Lower leg skin (tissue), 3 donors: ENCODE results near the gene ERP29.

ENCODE experiments used
- POLR2A ChIP-seq, 2 donors: fragments of 450-650 bp; IDR thresholded peaks; one replicate each; pipeline ENCODE4 v1.6.1; 2016 to 2017; ENCODE audit warnings: antibody characterized with exemption in 2 of 2, mild to moderate bottlenecking in 1 of 2, moderate library complexity in 1 of 2
- TF ChIP-seq, protein P1 (sequence below), 3 donors: fragments of 450-650 bp; IDR thresholded peaks; one replicate each; pipeline ENCODE4 v1.5.1; 2016; ENCODE audit warnings: antibody characterized with exemption in 3 of 3, mild to moderate bottlenecking in 3 of 3, moderate library complexity in 2 of 3

DNA sequence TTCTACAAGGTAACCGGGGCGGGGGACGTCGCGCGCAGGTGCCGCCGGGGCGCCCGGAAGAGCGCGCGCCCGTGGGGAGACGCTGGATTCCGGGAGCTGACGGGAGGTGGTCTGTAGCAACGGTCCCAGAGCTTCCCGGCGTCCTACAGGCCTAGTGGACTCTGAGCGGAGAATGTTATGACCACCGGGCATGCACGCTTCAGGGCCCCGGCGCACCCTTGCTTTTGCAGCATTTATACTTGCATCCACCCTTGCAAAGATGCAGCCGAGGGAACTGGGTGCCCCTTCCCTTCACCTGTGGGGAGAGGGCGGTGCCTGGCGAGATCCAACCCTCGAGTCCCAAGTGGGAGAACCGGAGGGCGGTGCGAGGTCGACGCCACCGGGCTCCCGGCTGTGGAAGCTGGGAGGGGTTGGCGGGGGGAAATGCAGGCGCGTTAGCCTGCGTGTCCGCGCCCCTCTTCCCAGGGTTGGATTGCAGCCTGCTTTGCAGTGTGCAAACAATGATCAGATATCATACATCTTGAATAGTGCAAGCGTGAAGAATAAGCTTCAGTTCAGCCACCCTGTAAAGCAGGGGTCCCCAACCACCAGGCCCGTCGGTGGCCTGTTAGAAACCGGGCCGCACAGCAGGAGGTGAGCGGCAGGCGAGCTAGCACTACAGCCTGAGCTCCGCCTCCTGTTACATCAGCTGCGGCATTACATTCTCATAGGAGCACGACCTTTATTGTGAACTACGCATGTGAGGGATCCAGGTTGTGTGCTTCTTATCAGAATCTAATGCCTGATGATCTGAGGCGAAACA lies 576 bp downstream of the ERP29 start:
- TF ChIP-seq, protein P1, sequence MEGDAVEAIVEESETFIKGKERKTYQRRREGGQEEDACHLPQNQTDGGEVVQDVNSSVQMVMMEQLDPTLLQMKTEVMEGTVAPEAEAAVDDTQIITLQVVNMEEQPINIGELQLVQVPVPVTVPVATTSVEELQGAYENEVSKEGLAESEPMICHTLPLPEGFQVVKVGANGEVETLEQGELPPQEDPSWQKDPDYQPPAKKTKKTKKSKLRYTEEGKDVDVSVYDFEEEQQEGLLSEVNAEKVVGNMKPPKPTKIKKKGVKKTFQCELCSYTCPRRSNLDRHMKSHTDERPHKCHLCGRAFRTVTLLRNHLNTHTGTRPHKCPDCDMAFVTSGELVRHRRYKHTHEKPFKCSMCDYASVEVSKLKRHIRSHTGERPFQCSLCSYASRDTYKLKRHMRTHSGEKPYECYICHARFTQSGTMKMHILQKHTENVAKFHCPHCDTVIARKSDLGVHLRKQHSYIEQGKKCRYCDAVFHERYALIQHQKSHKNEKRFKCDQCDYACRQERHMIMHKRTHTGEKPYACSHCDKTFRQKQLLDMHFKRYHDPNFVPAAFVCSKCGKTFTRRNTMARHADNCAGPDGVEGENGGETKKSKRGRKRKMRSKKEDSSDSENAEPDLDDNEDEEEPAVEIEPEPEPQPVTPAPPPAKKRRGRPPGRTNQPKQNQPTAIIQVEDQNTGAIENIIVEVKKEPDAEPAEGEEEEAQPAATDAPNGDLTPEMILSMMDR (IDR thresholded peaks at IDR 0.05): no peak
- TF ChIP-seq POLR2A (IDR thresholded peaks at IDR 0.05): no peak
